MM.1S (cell line): ENCODE results near the gene CMPK1.

Experiments used
- CTCF ChIP-seq: fragments of 300-600 bp; sonication (generic); IDR thresholded peaks from 2 replicates; pipeline ENCODE4 v1.5.1; 2016; ENCODE audit warnings: antibody characterized with exemption, low read length, mixed read lengths
- EZH2 ChIP-seq: fragments of 300-600 bp; sonication (generic); optimal IDR thresholded peaks from 2 replicates; pipeline ENCODE3; 2017; ENCODE audit warnings: low read depth, mild to moderate bottlenecking, antibody characterized with exemption, low read length, mixed read lengths
- EZH2phosphoT487 ChIP-seq: fragments of 300-600 bp; sonication (generic); IDR thresholded peaks from 2 replicates; pipeline ENCODE4 v1.6.1; 2018; ENCODE audit warnings: antibody characterized with exemption, low read length

GRCh38 chr1:47411436-47411835 lies 77.8 kb downstream of the CMPK1 start:
- TF ChIP-seq CTCF: no peak
- no peak for TF ChIP-seq EZH2
- TF ChIP-seq EZH2phosphoT487: no peak
